Suprapubic skin (tissue), 4 donors: ENCODE results near the gene SIVA1.

ENCODE experiments used
- EP300 ChIP-seq: sonication (generic); formaldehyde crosslinking; IDR thresholded peaks from one replicate; pipeline ENCODE4 v1.6.1; 2017; ENCODE audit warnings: antibody characterized with exemption
- POLR2A ChIP-seq, 2 donors: fragments of 450-650 bp; IDR thresholded peaks; one replicate each; pipeline ENCODE4 v1.6.1; 2017; ENCODE audit warnings: antibody characterized with exemption in 2 of 2, mild to moderate bottlenecking in 2 of 2, moderate library complexity in 2 of 2
- POLR2AphosphoS5 ChIP-seq, 3 donors: sonication (generic); formaldehyde crosslinking; IDR thresholded peaks; one replicate each; pipeline ENCODE4 v1.6.1; 2017; ENCODE audit warnings: antibody characterized with exemption in 3 of 3
- TF ChIP-seq, protein P1 (sequence below), 2 donors: fragments of 200-600 bp in 1 of 2; fragments of 450-650 bp in 1 of 2; sonication (generic) in 1 of 2; IDR thresholded peaks; one replicate each; pipeline ENCODE4 v1.5.1; 2016 to 2019; ENCODE audit warnings: antibody characterized with exemption in 2 of 2, mild to moderate bottlenecking in 1 of 2, moderate library complexity in 1 of 2

DNA sequence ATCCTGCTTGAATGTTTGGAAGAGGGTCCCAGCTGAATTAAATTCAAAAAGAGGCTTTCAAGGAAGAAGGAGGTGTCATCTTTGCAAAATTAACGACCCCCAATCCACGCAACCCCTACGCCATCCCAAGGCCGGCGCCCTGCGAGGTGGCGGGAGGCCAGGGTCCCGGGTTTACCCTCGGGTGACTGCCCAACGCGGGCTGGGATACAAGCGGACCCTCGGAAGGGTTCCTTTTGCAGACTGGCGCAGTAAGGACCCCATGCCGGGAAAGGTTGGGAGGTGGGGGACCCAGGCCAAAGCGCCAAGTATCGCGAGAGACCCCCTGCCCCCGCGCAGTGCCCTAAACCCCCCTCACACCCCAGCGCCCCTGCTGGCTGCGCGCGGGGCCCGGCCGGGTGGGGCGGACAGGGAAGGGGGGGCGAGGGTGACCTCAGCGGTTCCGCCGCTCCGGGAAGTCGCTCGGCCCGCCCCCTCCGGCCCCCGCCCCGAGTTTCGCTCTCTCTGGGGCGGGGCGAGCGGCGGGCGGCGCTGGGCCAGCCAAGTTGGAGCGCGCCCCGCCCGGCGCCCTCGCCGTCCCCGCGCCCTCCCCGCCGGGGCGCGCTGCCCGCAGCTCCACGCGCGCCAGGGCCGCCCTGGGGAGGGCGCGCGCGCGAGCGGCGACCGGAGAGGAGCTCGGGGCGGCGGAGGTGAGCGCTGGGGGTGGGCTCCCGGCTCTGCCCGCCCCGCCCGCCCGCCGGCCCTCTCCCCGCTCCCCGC lies 47.2 kb downstream of the SIVA1 start:
- TF ChIP-seq, protein P1, sequence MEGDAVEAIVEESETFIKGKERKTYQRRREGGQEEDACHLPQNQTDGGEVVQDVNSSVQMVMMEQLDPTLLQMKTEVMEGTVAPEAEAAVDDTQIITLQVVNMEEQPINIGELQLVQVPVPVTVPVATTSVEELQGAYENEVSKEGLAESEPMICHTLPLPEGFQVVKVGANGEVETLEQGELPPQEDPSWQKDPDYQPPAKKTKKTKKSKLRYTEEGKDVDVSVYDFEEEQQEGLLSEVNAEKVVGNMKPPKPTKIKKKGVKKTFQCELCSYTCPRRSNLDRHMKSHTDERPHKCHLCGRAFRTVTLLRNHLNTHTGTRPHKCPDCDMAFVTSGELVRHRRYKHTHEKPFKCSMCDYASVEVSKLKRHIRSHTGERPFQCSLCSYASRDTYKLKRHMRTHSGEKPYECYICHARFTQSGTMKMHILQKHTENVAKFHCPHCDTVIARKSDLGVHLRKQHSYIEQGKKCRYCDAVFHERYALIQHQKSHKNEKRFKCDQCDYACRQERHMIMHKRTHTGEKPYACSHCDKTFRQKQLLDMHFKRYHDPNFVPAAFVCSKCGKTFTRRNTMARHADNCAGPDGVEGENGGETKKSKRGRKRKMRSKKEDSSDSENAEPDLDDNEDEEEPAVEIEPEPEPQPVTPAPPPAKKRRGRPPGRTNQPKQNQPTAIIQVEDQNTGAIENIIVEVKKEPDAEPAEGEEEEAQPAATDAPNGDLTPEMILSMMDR (IDR thresholded peaks at IDR 0.05) = peak in 1 of 2 donors; percentile 62
- TF ChIP-seq EP300 = no peak
- TF ChIP-seq POLR2AphosphoS5 (IDR thresholded peaks at IDR 0.05) = no peak
- TF ChIP-seq POLR2A (IDR thresholded peaks at IDR 0.05) = no peak
